SK-N-SH treated with all-trans-retinoic acid at 6 μM for 48 hours (cell line): ENCODE data around the gene EPHA1.

Source experiments
- POU6F1 ChIP-seq: fragments of 250-450 bp; sonication (Bioruptor Pico); IDR thresholded peaks from 2 replicates; pipeline ENCODE4 v1.8.0; 2021; ENCODE audit warnings: low read depth, mild to moderate bottlenecking, moderate library complexity, borderline replicate concordance
- SNAI2 ChIP-seq: fragments of 250-450 bp; sonication (Bioruptor Pico); IDR thresholded peaks from 2 replicates; pipeline ENCODE4 v1.5.0; 2020; ENCODE audit warnings: mild to moderate bottlenecking, moderate library complexity
- TOX ChIP-seq: fragments of 250-450 bp; sonication (Bioruptor Pico); IDR thresholded peaks from 2 replicates; pipeline ENCODE4 v1.8.0; 2021; ENCODE audit warnings: mild to moderate bottlenecking, moderate library complexity, borderline replicate concordance
- ZFP3 ChIP-seq: fragments of 250-450 bp; sonication (Bioruptor Pico); IDR thresholded peaks from 2 replicates; pipeline ENCODE4 v1.5.0; 2020; ENCODE audit warnings: mild to moderate bottlenecking, moderate library complexity
- ZFP30 ChIP-seq: fragments of 450-650 bp; formaldehyde crosslinking; IDR thresholded peaks from 2 replicates; pipeline ENCODE4 v1.5.0; 2022; ENCODE audit warnings: mild to moderate bottlenecking, moderate library complexity
- ZNF565 ChIP-seq: fragments of 450-650 bp; formaldehyde crosslinking; conservative IDR thresholded peaks from 2 replicates; pipeline ENCODE4 v1.5.0; 2020; ENCODE audit warnings: low read depth, mild to moderate bottlenecking, moderate library complexity

GRCh38 chr7:143419880-143420279, 11.2 kb upstream of the EPHA1 start:
- no peak for TF ChIP-seq ZFP3 (CRISPR knock-in tag)
- no peak for TF ChIP-seq ZFP30
- no peak for TF ChIP-seq TOX
- no peak for TF ChIP-seq SNAI2 (CRISPR knock-in tag)
- TF ChIP-seq ZNF565 (CRISPR knock-in tag) = no peak
- TF ChIP-seq POU6F1 = no peak
